OCI-LY3 (cell line): ENCODE data around the gene CFAP54.

Experiments
- EZH2phosphoT487 ChIP-seq: fragments of 200-600 bp; shearing (Covaris generic); IDR thresholded peaks from 2 replicates; pipeline ENCODE4 v1.6.1; 2018; ENCODE audit warnings: antibody characterized with exemption, mixed run types, low read depth
- TF ChIP-seq, protein P1 (sequence below): fragments of 200-600, 300-600 bp; sonication (generic); IDR thresholded peaks from 2 replicates; pipeline ENCODE4 v1.5.1; 2014; ENCODE audit warnings: antibody characterized with exemption, low read length, low read depth

DNA sequence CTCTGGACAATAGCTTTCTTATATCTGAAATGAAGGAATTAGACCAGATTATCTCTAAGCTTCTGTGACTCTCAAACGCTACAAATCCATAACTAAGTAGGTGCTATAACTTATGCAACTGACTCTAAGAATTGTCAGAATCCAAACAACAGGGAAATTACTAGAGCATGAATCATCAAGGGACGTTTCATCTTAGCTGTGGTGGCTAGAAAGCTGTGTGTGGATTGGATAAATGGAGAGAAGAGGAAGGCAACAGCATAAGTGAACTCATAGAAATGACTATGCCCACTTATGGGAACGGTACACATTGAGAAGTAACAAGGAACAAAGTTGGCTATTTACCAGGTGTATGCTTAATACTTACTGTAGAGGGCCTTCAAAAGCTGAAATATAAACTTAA lies 321.7 kb downstream of the CFAP54 start:
- TF ChIP-seq, protein P1, sequence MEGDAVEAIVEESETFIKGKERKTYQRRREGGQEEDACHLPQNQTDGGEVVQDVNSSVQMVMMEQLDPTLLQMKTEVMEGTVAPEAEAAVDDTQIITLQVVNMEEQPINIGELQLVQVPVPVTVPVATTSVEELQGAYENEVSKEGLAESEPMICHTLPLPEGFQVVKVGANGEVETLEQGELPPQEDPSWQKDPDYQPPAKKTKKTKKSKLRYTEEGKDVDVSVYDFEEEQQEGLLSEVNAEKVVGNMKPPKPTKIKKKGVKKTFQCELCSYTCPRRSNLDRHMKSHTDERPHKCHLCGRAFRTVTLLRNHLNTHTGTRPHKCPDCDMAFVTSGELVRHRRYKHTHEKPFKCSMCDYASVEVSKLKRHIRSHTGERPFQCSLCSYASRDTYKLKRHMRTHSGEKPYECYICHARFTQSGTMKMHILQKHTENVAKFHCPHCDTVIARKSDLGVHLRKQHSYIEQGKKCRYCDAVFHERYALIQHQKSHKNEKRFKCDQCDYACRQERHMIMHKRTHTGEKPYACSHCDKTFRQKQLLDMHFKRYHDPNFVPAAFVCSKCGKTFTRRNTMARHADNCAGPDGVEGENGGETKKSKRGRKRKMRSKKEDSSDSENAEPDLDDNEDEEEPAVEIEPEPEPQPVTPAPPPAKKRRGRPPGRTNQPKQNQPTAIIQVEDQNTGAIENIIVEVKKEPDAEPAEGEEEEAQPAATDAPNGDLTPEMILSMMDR: no peak
- no peak for TF ChIP-seq EZH2phosphoT487
